Neuronal stem cell (in vitro differentiated cells): ENCODE results near the gene EXOG.

Experiments used
- DNase-seq: peaks from one replicate; pipeline ENCODE4 v3.0.0-alpha.2; 2013; ENCODE audit warnings: low spot score
- H2AFZ ChIP-seq: one replicate; pipeline ENCODE4 v1.6.1; 2013; ENCODE audit warnings: mild to moderate bottlenecking, low read length, inconsistent platforms
- H2AK5ac ChIP-seq: 2 replicates; pipeline ENCODE4 v1.6.1; 2013; ENCODE audit warnings: low read depth, mild to moderate bottlenecking, inconsistent platforms, low read length, moderate library complexity, mixed read lengths
- H2BK120ac ChIP-seq: 2 replicates; pipeline ENCODE4 v1.6.1; 2013; ENCODE audit warnings: low read depth, mild to moderate bottlenecking, inconsistent platforms, low read length, moderate library complexity, mixed read lengths
- H2BK12ac ChIP-seq: one replicate; pipeline ENCODE4 v1.6.1; 2013; ENCODE audit warnings: low read length, inconsistent platforms
- H2BK15ac ChIP-seq: 2 replicates; pipeline ENCODE4 v1.6.1; 2013; ENCODE audit warnings: mild to moderate bottlenecking, low read length, inconsistent platforms, mixed read lengths
- H2BK5ac ChIP-seq: one replicate; pipeline ENCODE4 v1.6.1; 2013; ENCODE audit warnings: inconsistent platforms, mild to moderate bottlenecking, low read length, moderate library complexity
- H3K14ac ChIP-seq: one replicate; pipeline ENCODE4 v1.6.1; 2013; ENCODE audit warnings: low read length, inconsistent platforms
- H3K18ac ChIP-seq: 2 replicates; pipeline ENCODE4 v1.6.1; 2013; ENCODE audit warnings: low read length, inconsistent platforms
- H3K23ac ChIP-seq: 2 replicates; pipeline ENCODE4 v1.6.1; 2013; ENCODE audit warnings: low read depth, mild to moderate bottlenecking, mixed read lengths, low read length, inconsistent platforms; ENCODE audit not compliant: poor library complexity
- H3K27ac ChIP-seq: replicated peaks from 3 replicates; pipeline ENCODE4 v1.5.1; 2013; ENCODE audit warnings: low read length, inconsistent platforms
- H3K27me3 ChIP-seq, 3 experiments: 2 replicates each; pipeline ENCODE4 v1.6.1; 2013; ENCODE audit warnings: low read length in 3 of 3, mild to moderate bottlenecking in 2 of 3, inconsistent platforms in 1 of 3, low read depth in 1 of 3, mixed read lengths in 1 of 3, moderate library complexity in 1 of 3; ENCODE audit not compliant: control insufficient read depth in 3 of 3, insufficient read depth in 3 of 3
- H3K36me3 ChIP-seq, 2 donors: replicated peaks in 1 of 2; 2 replicates each; pipeline ENCODE4 v1.6.1; 2013; ENCODE audit warnings: low read length in 2 of 2; ENCODE audit not compliant: control insufficient read depth in 2 of 2, insufficient read depth in 2 of 2
- H3K4ac ChIP-seq: 2 replicates; pipeline ENCODE4 v1.6.1; 2013; ENCODE audit warnings: inconsistent platforms, mild to moderate bottlenecking, low read length, moderate library complexity
- H3K4me1 ChIP-seq, 2 donors: 1 replicate in 1 of 2; 2 replicates in 1 of 2; pipeline ENCODE4 v1.6.1; 2013; ENCODE audit warnings: low read length in 2 of 2, low read depth in 1 of 2; ENCODE audit not compliant: control insufficient read depth in 2 of 2, insufficient read depth in 1 of 2
- H3K4me2 ChIP-seq: one replicate; pipeline ENCODE4 v1.6.1; 2013; ENCODE audit warnings: mild to moderate bottlenecking, low read length, inconsistent platforms; ENCODE audit not compliant: insufficient read depth, poor library complexity, severe bottlenecking
- H3K4me3 ChIP-seq, 2 donors: 2 replicates each; pipeline ENCODE4 v1.5.1; 2013; ENCODE audit warnings: low read length in 2 of 2, mild to moderate bottlenecking in 2 of 2, inconsistent platforms in 1 of 2, moderate library complexity in 1 of 2
- H3K79me1 ChIP-seq: one replicate; pipeline ENCODE4 v1.6.1; 2013; ENCODE audit warnings: low read depth, mild to moderate bottlenecking, inconsistent platforms, low read length, moderate library complexity
- H3K9ac ChIP-seq: one replicate; pipeline ENCODE4 v1.6.1; 2013; ENCODE audit warnings: mild to moderate bottlenecking, low read depth, low read length, inconsistent platforms; ENCODE audit not compliant: poor library complexity
- H3K9me3 ChIP-seq, 2 donors: replicated peaks in 1 of 2; 2 replicates each; pipeline versions ENCODE3 to v1.6.1; 2013; ENCODE audit warnings: low read length in 2 of 2, mild to moderate bottlenecking in 2 of 2, inconsistent platforms in 1 of 2, low read depth in 1 of 2, mixed read lengths in 1 of 2, moderate library complexity in 1 of 2; ENCODE audit not compliant: control insufficient read depth in 2 of 2, insufficient read depth in 1 of 2
- H4K8ac ChIP-seq: one replicate; pipeline ENCODE4 v1.6.1; 2013; ENCODE audit warnings: low read depth, mild to moderate bottlenecking, inconsistent platforms, low read length, moderate library complexity
- H4K91ac ChIP-seq: one replicate; pipeline ENCODE4 v1.6.1; 2013; ENCODE audit warnings: low read length, low read depth, mild to moderate bottlenecking, inconsistent platforms; ENCODE audit not compliant: poor library complexity
- WGBS, 2 donors: extraction: QIAGEN DNeasy Blood & Tissue Kit; methylation state at CpG; one replicate each; pipeline ENCODE4 v1.1.7; 2013; ENCODE audit warnings: missing lambda C conversion rate in 2 of 2, mixed read lengths in 1 of 2; ENCODE audit not compliant: insufficient read length in 2 of 2, insufficient replicate concordance in 1 of 2; ENCODE audit errors: extremely low coverage in 2 of 2; 5-methylcytosine and 5-hydroxymethylcytosine counted together

EXOG gene

GRCh38 chr3:38528457-38528856 is 32.3 kb downstream of the EXOG start:
- H3K79me1 ChIP-seq: no peaks in the 10 kb centered on the region
- H2BK15ac ChIP-seq: no peak overlapping the region
- H3K9me3 ChIP-seq: no peaks in the 10 kb centered on the region
- no peak overlapping the region for H2BK12ac ChIP-seq
- H3K27me3 ChIP-seq: no peaks in the 10 kb centered on the region
- H3K4ac ChIP-seq: no peak overlapping the region
- H3K14ac ChIP-seq: no peak overlapping the region
- H3K4me2 ChIP-seq: no peak overlapping the region
- H3K18ac ChIP-seq: no peak overlapping the region
- no peak overlapping the region for H3K23ac ChIP-seq
- no peak overlapping the region for H3K9ac ChIP-seq
- H4K91ac ChIP-seq: no peak overlapping the region
- no peak overlapping the region for H3K4me3 ChIP-seq
- no peak overlapping the region for H2BK120ac ChIP-seq
- H4K8ac ChIP-seq: no peak overlapping the region
- H2AK5ac ChIP-seq: no peak overlapping the region
- peaks cover 0 to 4% of the 10 kb centered on the region in 2 donors for H3K4me1 ChIP-seq
- no peak for DNase-seq
- H3K36me3 ChIP-seq: peaks cover 10 to 64% of the 10 kb centered on the region in 2 donors
- no peak overlapping the region for H2AFZ ChIP-seq
- no peak overlapping the region for H3K27ac ChIP-seq
- no CpG with 5 or more reads among the region's 1 CpG for WGBS, 2 donors
- H2BK5ac ChIP-seq: no peak overlapping the region

- Histone ChIP-seq H3K27me3 (no peaks in the 10 kb centered on the region), H4K8ac (no peak overlapping the region), H3K4me3 (no peak overlapping the region), H3K9me3 (peaks cover 4 to 10% of the 10 kb centered on the region in 2 donors), H3K4me2 (no peak overlapping the region), H2AK5ac (no peak overlapping the region), H2BK5ac (no peak overlapping the region), H3K9ac (no peak overlapping the region), H4K91ac (no peak overlapping the region), H2BK120ac (no peak overlapping the region), H2AFZ (no peak overlapping the region), H3K36me3 (peaks cover 7 to 29% of the 10 kb centered on the region in 2 donors), H3K4me1 (peaks cover 2 to 4% of the 10 kb centered on the region in 2 donors), H2BK12ac (no peak overlapping the region), H2BK15ac (no peak overlapping the region), H3K23ac (peak overlapping the region; percentile 13), H3K14ac (no peak overlapping the region), H3K79me1 (no peaks in the 10 kb centered on the region), H3K4ac (no peak overlapping the region), H3K27ac (no peak overlapping the region), H3K18ac (no peak overlapping the region)
- no CpG with 5 or more reads among the region's 3 CpGs for WGBS, 2 donors
- no peak for DNase-seq
Measured at GRCh38 chr3:38532529-38532928, 36.4 kb downstream of the EXOG start.

DNA sequence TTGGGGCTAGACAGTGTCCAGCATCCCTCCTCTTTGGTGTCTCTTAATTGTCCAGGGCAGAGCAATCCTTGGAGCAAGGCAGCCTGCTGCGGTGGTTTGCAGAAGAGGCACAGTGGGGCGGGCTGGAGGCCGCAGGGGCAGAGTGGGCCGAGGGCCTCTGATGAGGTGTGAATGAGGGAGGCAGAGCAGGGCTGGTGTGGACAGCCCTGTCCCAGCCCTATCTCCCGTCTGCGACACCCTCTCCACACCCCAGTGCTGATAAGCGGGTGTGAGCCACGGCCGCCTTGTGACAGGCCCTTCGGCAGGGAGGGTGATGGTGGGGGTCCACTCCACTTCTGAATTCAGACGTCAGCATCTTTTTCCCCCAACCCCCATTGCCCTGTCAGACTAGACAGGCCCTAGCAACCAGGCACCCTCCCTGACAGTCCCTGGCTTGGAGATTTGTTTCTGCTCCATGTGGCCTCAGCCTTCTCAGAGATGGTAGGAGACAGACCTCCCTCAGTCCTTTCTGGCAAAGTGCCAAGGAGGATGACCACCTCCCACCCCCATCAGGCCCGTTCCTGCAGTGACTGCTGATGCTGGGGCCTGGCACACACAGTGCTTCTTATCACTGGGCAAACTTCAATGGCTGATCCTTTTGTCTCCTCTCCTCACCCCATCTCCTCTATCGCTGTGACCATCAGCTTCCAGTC is 37.3 kb downstream of the EXOG start:
- H2BK5ac ChIP-seq: no peak overlapping the region
- no peak overlapping the region for H2AFZ ChIP-seq
- peak overlapping the region in 1 of 2 donors; percentile 21 for H3K4me3 ChIP-seq
- peaks cover 4 to 10% of the 10 kb centered on the region in 2 donors for H3K9me3 ChIP-seq
- no peak overlapping the region for H4K91ac ChIP-seq
- WGBS, 2 donors: no CpG with 5 or more reads among the region's 13 CpGs
- no peak overlapping the region for H2BK120ac ChIP-seq
- H4K8ac ChIP-seq: no peak overlapping the region
- no peaks in the 10 kb centered on the region for H3K79me1 ChIP-seq
- peaks cover 2 to 20% of the 10 kb centered on the region in 2 donors for H3K36me3 ChIP-seq
- H3K18ac ChIP-seq: no peak overlapping the region
- no peak overlapping the region for H2BK12ac ChIP-seq
- no peak overlapping the region for H2AK5ac ChIP-seq
- DNase-seq: no peak
- H3K4me2 ChIP-seq: no peak overlapping the region
- H2BK15ac ChIP-seq: no peak overlapping the region
- no peak overlapping the region for H3K4ac ChIP-seq
- peak overlapping the region; percentile 32 for H3K14ac ChIP-seq
- H3K4me1 ChIP-seq: peaks cover 2 to 4% of the 10 kb centered on the region in 2 donors
- H3K9ac ChIP-seq: no peak overlapping the region
- H3K23ac ChIP-seq: no peak overlapping the region
- no peak overlapping the region for H3K27ac ChIP-seq
- no peaks in the 10 kb centered on the region for H3K27me3 ChIP-seq

- Histone ChIP-seq H2AFZ (no peak overlapping the region), H2BK120ac (no peak overlapping the region), H3K4me3 (no peak overlapping the region), H3K36me3 (peaks cover 2 to 17% of the 10 kb centered on the region in 2 donors), H3K9me3 (peaks cover 4 to 10% of the 10 kb centered on the region in 2 donors), H3K9ac (no peak overlapping the region), H3K4me2 (no peak overlapping the region), H3K4me1 (peaks cover 2 to 4% of the 10 kb centered on the region in 2 donors), H3K18ac (no peak overlapping the region), H2BK15ac (no peak overlapping the region), H3K79me1 (no peaks in the 10 kb centered on the region), H3K4ac (no peak overlapping the region), H3K14ac (no peak overlapping the region), H3K27me3 (no peaks in the 10 kb centered on the region), H2BK5ac (no peak overlapping the region), H4K91ac (no peak overlapping the region), H3K23ac (no peak overlapping the region), H4K8ac (no peak overlapping the region), H2BK12ac (no peak overlapping the region), H3K27ac (no peak overlapping the region), H2AK5ac (no peak overlapping the region)
- DNase-seq: no peak
- no CpG with 5 or more reads among the region's 2 CpGs for WGBS, 2 donors
Measured at GRCh38 chr3:38534180-38534579, 38.0 kb downstream of the EXOG start.
